ENCODE results near the gene CLEC20A. TPM values are rescaled to one million over a fixed set of nuclear protein-coding genes. Genes with fewer than 3 reads are reported as not detected.

The CLEC20A gene
- total and polyA plus RNA-seq, 2 donors (not counting 1 experiment from before 2014, with no cell fraction given) = 4.9 to 5.2 TPM

GRCh38 chr1:178501705-178502329, 5.1 kb upstream of the CLEC20A start:
- Histone ChIP-seq H3K27ac (ENCODE audit: low read length in 2 of 2) (no peak overlapping the region), H3K27me3 (replicated peaks in 1 of 4; ENCODE audit: control extremely low read depth in 1 of 4, control insufficient read depth in 3 of 4, insufficient read depth in 4 of 4, low read length in 3 of 4) (peaks cover 0 to 7% (median 3%) of the 10 kb centered on the region in 4 experiments), H3K9me3 (ENCODE audit: control extremely low read depth in 1 of 3, control insufficient read depth in 2 of 3, insufficient read depth in 1 of 3, low read length in 2 of 3) (no peaks in the 10 kb centered on the region), H2AFZ (ENCODE audit: insufficient read depth, low read depth, low read length, poor library complexity, severe bottlenecking) (no peak overlapping the region), H3K79me2 (ENCODE audit: control insufficient read depth, insufficient read depth, low read length) (no peaks in the 10 kb centered on the region), H3K4me1 (ENCODE audit: control insufficient read depth in 2 of 2, insufficient read depth in 2 of 2, low read length in 2 of 2) (no peaks in the 10 kb centered on the region), H3K4me2 (replicated peaks; ENCODE audit: low read depth, low read length, poor library complexity, severe bottlenecking) (no peak overlapping the region), H3K9ac (ENCODE audit: low read length) (no peak overlapping the region), H3K36me3 (replicated peaks in 1 of 2; ENCODE audit: control extremely low read depth in 1 of 2, control insufficient read depth in 1 of 2, extremely low read depth in 1 of 2, insufficient read depth in 2 of 2, low read length in 1 of 2) (no peaks in the 10 kb centered on the region), H4K20me1 (ENCODE audit: control insufficient read depth, insufficient read depth, low read length, poor library complexity, severe bottlenecking) (no peaks in the 10 kb centered on the region), H3K4me3 (ENCODE audit: control extremely low read depth in 1 of 5, extremely low read depth in 1 of 5, insufficient read depth in 1 of 5, low read depth in 2 of 5, low read length in 4 of 5) (no peak overlapping the region)
- peak; percentile 77 for TF ChIP-seq CTCF (IDR thresholded peaks at IDR 0.05)
- TF ChIP-seq EZH2 (IDR thresholded peaks at IDR 0.05; ENCODE audit: borderline replicate concordance, insufficient read depth, low read depth, low read length, poor library complexity, severe bottlenecking) = no peak
- ChIA-PET POLR2A (no interaction called here), CTCF (interaction anchor here (0.6 to 6.8 kb wide), 11 partner anchors 13 to 647 kb away, joined by 3 to 120 read pairs (median 3); no protein-coding TSS in a partner anchor)
- DNase-seq (peak; percentile 69), ATAC-seq (ENCODE audit: low read depth) (peak; percentile 69)
- peaks cover 8% of the 10 kb centered on the region for H3K27me3 Mint-ChIP-seq
- no peaks in the 10 kb centered on the region for H3K4me1 Mint-ChIP-seq
- no peaks in the 10 kb centered on the region for H3K9me3 Mint-ChIP-seq (ENCODE audit: insufficient read depth)
- 42% methylated on average over 2 of the region's 5 CpGs for WGBS (ENCODE audit: insufficient coverage)
- no peak overlapping the region for H3K27ac Mint-ChIP-seq
- H3K4me3 Mint-ChIP-seq = no peak overlapping the region
- intact Hi-C loops (cut with micrococcal nuclease) = loop anchor here (1.0 kb wide), 1 partner anchor 192 kb away; no protein-coding TSS in a partner anchor

DNA sequence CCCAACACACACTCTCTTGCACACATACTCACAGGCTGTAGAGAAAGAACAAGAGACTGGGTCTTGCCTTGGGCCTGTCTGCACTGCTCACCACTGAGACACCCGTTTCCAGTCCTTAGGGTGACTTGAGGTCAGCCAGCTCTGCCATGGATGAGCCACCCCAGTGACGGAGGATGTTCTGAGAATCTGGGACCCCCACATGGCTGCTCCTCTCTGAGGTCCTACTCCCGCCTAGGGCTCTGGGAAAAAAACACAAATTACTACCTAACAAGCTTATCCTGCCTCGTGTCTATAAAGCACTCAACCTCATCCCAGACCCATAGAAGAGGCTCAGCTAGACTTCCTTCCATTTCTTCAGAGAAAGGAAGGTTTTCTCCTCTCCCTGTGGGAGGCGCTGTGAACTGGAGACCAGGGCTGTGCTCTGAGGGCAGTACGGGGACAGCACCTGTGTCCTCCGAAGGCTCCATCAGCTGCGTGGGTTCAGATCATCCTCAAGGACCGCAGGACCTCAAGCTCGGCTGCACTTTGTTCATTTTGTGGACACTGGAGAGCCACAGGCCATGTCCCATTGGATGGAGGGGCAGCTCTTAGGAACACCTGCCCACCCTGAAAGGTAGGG, 4.3 kb upstream of the CLEC20A start:
- Mint-ChIP-seq H3K9me3 (ENCODE audit: insufficient read depth) (no peaks in the 10 kb centered on the region), H3K27me3 (peaks cover 8% of the 10 kb centered on the region), H3K27ac (no peak overlapping the region), H3K4me1 (no peaks in the 10 kb centered on the region), H3K4me3 (no peak overlapping the region)
- H3K9me3 ChIP-seq (ENCODE audit: control extremely low read depth in 1 of 3, control insufficient read depth in 2 of 3, insufficient read depth in 1 of 3, low read length in 2 of 3) = no peaks in the 10 kb centered on the region
- no peak overlapping the region for H3K9ac ChIP-seq (ENCODE audit: low read length)
- WGBS (ENCODE audit: insufficient coverage) = 97% methylated on average over 8 of the region's 10 CpGs
- POLR2A ChIA-PET = interaction anchor here (0.6 kb wide), 1 partner anchor 20 kb away, joined by 4 read pairs; no protein-coding TSS in a partner anchor
- H3K4me1 ChIP-seq (ENCODE audit: control insufficient read depth in 2 of 2, insufficient read depth in 2 of 2, low read length in 2 of 2) = no peaks in the 10 kb centered on the region
- no peak overlapping the region for H2AFZ ChIP-seq (ENCODE audit: insufficient read depth, low read depth, low read length, poor library complexity, severe bottlenecking)
- H3K27me3 ChIP-seq (replicated peaks in 1 of 4; ENCODE audit: control extremely low read depth in 1 of 4, control insufficient read depth in 3 of 4, insufficient read depth in 4 of 4, low read length in 3 of 4) = peaks cover 0 to 7% (median 3%) of the 10 kb centered on the region in 4 experiments
- no peak for ATAC-seq (ENCODE audit: low read depth)
- no peak overlapping the region for H3K27ac ChIP-seq (ENCODE audit: low read length in 2 of 2)
- H3K4me3 ChIP-seq (ENCODE audit: control extremely low read depth in 1 of 5, extremely low read depth in 1 of 5, insufficient read depth in 1 of 5, low read depth in 2 of 5, low read length in 4 of 5) = no peak overlapping the region
- CTCF ChIA-PET = interaction anchor here (0.8 to 6.8 kb wide), 14 partner anchors 10 to 502 kb away, joined by 3 to 120 read pairs (median 4); no protein-coding TSS in a partner anchor
- TF ChIP-seq CTCF (IDR thresholded peaks at IDR 0.05) (no peak), EZH2 (IDR thresholded peaks at IDR 0.05; ENCODE audit: borderline replicate concordance, insufficient read depth, low read depth, low read length, poor library complexity, severe bottlenecking) (no peak)
- H4K20me1 ChIP-seq (ENCODE audit: control insufficient read depth, insufficient read depth, low read length, poor library complexity, severe bottlenecking) = no peaks in the 10 kb centered on the region
- H3K36me3 ChIP-seq (replicated peaks in 1 of 2; ENCODE audit: control extremely low read depth in 1 of 2, control insufficient read depth in 1 of 2, extremely low read depth in 1 of 2, insufficient read depth in 2 of 2, low read length in 1 of 2) = no peaks in the 10 kb centered on the region
- intact Hi-C loops (cut with micrococcal nuclease) = loop anchor here (1.0 kb wide), 1 partner anchor 191 kb away; no protein-coding TSS in a partner anchor
- DNase-seq = no peak
- H3K79me2 ChIP-seq (ENCODE audit: control insufficient read depth, insufficient read depth, low read length) = no peaks in the 10 kb centered on the region
- no peak overlapping the region for H3K4me2 ChIP-seq (replicated peaks; ENCODE audit: low read depth, low read length, poor library complexity, severe bottlenecking)
